ENCODE data around the gene CSMD2. TPM values are rescaled to one million over a fixed set of nuclear protein-coding genes. Genes with fewer than 3 reads are reported as not detected.

CSMD2 gene
- total RNA-seq, 2 donors from 2014 or later: not detected

DNA sequence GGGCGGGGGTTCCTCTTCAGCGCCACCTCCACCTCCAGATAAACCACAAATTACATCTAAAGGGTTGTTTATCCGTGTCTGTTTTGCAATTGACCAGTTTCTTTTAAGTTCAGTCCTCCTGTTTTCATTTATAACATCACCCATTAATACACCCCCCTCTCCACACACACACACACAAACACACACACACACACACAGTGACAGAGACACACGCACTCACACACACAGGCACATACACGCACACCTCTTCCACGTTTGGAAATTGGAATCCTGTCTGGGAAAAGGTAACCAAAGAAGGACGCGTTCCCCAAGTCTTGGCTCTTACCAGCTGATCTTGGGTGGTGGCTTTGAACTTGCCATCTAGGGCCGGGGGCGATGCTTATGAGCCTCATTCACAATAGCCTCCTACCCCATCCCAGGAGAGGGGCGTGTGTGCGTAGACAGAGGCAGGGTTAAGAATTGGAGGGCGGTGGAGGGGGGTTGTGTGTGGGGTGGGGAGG, 442 bp upstream of the CSMD2 start:
- Mint-ChIP-seq H3K9me3 (no peaks in the 10 kb centered on the region), H3K27ac (no peak overlapping the region), H3K36me3 (peaks cover 5 to 18% of the 10 kb centered on the region in 2 donors)
- no peak for ATAC-seq
- DNase-seq (ENCODE audit: low spot score in 2 of 2): no peak

DNA sequence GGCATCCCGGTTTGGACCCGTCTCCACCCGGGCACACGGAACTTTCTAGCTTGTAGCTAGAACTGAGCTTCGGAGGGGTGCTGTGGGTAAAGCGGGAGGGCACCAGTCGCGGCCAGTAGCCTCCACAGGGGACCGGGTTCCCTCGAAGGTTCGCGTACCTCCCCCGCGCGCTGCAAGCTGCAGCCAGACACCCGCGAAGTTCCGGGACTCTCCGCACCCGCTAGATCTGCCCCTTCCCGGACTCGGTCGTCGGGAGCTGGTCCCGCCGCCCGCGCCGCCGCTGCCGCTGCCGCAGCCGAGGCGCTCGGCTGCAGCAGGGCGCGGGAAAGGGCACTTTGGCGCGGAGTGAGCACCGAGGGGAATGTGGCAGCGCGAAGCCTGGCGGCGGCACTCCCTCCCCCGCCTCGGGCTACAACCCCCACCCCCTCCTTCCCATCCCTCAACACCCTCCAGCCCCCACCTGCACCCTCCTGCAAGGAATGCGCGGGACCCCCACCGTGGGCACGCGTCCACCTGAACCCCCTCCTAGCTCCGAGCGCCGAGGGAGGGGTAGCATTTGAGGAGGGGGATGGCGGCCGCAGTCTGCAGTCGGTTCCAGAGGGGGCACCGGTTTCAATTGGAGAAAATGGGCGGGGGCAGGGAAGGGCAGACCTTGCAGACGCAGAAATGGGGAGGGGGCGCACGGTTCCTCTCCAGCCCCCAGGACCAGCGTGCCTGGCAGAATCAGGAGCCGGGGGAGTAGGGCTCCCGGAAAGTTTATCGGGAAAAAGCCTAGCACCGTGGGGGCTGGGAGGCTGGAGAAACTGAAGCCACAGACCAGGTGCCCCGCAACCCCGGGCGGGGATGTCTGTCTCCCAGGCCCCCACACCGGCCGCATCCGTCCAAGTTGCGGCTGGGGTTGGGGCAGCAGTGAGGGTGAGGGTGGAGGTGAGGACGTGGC, 968 bp downstream of the CSMD2 start:
- Mint-ChIP-seq H3K27ac (no peak overlapping the region), H3K9me3 (no peaks in the 10 kb centered on the region), H3K36me3 (peaks cover 5 to 18% of the 10 kb centered on the region in 2 donors)
- no peak for ATAC-seq
- DNase-seq (ENCODE audit: low spot score in 2 of 2): no peak

DNA sequence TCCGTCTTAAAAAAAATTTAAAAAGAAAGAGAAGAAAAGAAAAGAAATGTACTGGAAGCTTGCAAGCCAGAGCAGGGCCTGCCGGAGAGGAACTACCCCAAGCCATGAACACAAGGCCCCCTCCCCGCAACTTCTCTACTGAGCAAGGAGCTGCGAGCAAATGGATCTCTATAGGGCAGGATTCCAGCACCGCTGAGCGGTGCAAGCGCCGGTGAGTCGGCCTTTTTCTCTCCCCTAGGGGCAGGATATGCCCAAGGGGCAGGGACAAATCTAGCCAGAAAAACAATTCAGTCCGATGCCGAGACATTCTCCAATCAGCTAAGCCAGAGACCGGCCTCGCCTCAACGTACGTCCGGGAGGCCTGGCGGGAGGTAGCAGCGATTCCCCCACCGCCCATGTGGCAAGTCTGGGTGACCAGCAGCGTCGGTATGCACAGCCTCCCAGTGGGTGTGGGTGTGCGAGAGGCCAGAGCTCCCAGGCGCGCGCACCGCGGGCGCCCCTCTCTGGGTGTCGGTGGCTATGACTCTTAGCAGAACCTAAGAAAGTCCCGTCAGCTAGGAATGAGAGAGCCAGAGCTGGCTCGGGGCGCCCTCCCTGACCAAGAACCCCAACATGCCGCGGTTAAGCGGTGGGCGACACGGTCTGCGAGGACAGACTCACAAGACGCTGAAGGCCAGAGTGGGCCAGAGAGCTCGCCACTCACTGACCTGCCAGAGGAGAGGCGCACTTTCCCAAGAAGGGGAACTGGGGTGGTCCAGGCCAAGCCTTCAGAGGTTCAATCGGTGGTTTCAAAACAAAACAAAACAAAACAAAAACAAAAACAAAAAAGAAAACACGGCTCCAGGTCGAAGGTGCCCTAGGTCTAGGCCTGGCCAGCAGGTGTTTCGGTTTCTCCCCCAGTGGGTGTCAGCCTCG, 1.9 kb downstream of the CSMD2 start:
- ATAC-seq (peak; percentile 44 to 92), DNase-seq (ENCODE audit: low spot score in 2 of 2) (peak in 1 of 2 donors; percentile 54)
- no peaks in the 10 kb centered on the region for H3K9me3 Mint-ChIP-seq
- peaks cover 5 to 18% of the 10 kb centered on the region in 2 donors for H3K36me3 Mint-ChIP-seq
- H3K27ac Mint-ChIP-seq: peak overlapping the region in 1 of 2 donors; percentile 29

DNA sequence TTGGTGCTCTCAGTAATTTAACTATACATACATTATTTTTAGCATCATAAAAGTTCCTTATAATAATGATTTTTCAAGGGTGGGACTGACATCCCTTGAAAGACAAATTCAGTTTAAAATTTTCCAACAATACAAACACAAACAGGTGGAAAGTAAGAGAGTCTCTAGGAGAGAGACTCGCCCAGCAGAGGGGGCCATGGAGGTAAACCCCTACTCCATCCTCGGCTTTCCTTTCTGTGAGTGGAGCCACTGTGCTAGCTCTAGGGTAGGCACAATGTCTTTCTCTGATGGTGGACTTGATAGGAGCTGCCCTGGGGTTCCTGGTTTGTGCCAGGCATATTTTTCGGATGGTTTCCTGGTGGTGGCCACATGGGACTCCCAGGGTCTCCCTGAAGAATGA, 8.3 kb downstream of the CSMD2 start:
- H3K27ac Mint-ChIP-seq: no peak overlapping the region
- H3K36me3 Mint-ChIP-seq: peaks cover 0 to 7% of the 10 kb centered on the region in 2 donors
- DNase-seq (ENCODE audit: low spot score in 2 of 2) (no peak), ATAC-seq (no peak)
- no peaks in the 10 kb centered on the region for H3K9me3 Mint-ChIP-seq

DNA sequence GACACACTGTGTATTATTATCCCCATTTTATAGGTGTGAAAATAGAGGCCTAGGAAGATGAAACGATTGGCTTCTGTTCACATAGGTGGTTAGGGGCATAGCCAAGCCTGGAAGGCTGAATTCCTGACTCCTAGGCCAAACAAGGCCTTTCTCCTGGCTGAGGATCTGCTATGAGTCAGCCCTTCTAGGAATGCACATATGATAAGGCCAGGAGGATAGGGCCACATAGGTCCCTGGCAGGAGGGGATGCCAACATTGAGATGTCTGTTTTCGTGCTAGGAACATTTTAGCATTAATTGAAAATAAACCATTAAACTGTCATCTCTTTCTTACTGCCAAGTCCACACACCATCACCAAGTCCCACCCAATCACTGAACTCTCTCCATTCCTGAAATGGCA, 9.2 kb downstream of the CSMD2 start:
- DNase-seq (ENCODE audit: low spot score in 2 of 2) (no peak), ATAC-seq (no peak)
- Mint-ChIP-seq H3K9me3 (no peaks in the 10 kb centered on the region), H3K27ac (no peak overlapping the region), H3K36me3 (no peaks in the 10 kb centered on the region)

DNA sequence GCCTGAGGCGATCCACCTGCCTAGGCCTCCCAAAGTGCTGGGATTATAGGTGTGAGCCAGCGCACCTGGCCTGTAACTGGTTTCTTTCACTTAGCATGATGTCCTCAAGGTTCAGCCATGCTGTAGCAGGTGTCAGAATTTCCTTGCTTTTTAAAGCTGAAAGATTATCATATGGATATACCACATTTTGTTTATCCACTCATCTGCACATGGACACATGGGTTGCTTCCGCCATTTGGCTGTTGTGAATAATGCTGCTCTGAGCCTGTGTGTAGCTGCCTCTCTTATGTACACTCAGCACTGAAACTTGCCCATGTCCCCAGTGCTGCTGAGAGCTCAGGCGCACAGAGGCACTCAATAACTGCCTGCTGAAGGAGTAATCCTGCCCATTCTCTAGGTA, 11.8 kb downstream of the CSMD2 start:
- Mint-ChIP-seq H3K36me3 (no peaks in the 10 kb centered on the region), H3K27ac (no peak overlapping the region), H3K9me3 (no peaks in the 10 kb centered on the region)
- ATAC-seq: no peak
- no peak for DNase-seq (ENCODE audit: low spot score in 2 of 2)

DNA sequence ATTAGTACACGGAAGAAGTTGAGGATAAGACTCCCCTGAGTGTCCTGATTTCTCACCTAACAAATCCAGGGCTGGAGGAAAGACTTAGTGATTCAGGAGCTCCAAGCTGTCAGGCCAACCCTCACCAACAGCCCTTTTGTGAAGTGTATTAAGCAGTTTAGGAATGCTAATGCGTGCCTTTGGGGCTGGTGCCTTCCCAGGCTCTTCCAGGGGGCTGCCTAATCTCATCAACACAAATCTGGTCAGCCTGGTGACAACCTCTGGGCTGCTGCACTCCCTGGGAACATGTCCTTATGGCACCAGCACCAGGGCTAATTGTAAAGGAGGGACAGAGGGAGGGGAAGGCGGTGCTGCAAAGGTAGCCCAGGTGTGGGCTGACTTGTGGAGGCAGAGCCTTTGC, 15.5 kb downstream of the CSMD2 start:
- no peaks in the 10 kb centered on the region for H3K9me3 Mint-ChIP-seq
- DNase-seq (ENCODE audit: low spot score in 2 of 2) (no peak), ATAC-seq (no peak)

DNA sequence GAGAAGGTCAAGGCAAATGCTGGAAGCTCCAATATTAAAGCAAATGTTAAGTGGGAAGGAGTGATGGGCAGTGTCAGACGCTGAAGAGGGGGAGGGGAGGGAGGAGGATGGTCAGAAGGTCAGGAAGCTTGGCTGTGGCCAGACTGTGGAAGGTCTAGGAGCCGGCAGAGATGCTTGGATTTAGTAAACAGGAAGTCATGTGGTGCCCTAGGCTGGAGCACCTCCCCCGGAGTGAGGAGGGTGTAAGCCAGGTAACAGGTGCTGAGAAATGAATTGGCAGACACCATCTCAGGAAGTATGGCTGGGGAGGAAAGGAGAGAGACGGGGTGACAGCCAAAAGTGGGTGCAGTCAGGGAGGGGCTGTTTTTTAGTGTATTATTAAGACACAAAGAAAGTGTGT, 17.7 kb downstream of the CSMD2 start:
- no peaks in the 10 kb centered on the region for H3K9me3 Mint-ChIP-seq
- DNase-seq (ENCODE audit: low spot score in 2 of 2): no peak
- ATAC-seq: no peak
- no peaks in the 10 kb centered on the region for H3K36me3 Mint-ChIP-seq
- peak overlapping the region in 1 of 2 donors; percentile 50 for H3K27ac Mint-ChIP-seq

More for the DNA sequence above, 15.5 kb downstream of the CSMD2 start:
- no peak overlapping the region for H3K27ac Mint-ChIP-seq
- no peaks in the 10 kb centered on the region for H3K36me3 Mint-ChIP-seq

DNA sequence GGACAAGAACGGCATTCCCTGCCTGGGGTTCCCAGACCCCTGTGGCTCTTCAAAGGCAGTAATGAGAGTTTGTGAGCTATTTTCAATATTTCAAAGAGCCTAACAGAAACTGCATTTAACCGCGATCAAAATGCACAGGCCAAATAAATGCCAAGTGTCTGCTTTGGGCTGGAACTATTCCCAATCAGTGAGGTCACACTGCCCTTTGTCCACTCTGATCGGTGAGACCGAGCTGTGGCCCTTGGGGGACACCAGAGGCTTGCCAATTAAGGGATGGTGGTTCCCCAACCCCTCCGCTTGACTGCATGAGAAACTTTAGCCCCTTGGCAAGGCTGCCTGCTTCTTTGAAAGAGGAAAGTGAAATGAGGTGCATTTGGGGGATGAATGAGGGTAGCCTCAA, 20.3 kb downstream of the CSMD2 start:
- ATAC-seq (no peak), DNase-seq (ENCODE audit: low spot score in 2 of 2) (no peak)
- Mint-ChIP-seq H3K9me3 (no peaks in the 10 kb centered on the region), H3K27ac (peak overlapping the region in 1 of 2 donors; percentile 52), H3K36me3 (no peaks in the 10 kb centered on the region)

DNA sequence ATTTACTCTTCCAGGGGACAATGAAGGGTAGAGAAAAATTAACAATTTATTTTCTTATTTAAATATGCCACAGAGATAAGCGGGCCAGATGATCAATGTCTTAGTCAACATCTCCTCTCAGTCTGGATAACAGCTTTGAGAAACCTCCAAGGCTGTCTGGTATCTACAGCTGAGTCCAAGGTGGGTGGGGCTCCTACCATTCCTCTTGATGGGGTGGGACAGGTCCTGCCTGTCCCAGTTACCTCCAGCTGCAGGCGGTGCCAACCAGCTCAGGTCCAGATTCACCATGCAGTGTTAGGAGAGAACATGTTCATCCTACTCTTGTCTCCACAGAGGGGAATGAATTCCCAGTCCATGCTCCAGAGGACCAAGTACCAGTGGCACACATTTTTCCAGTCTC, 21.1 kb downstream of the CSMD2 start:
- H3K36me3 Mint-ChIP-seq: no peaks in the 10 kb centered on the region
- H3K27ac Mint-ChIP-seq: no peak overlapping the region

DNA sequence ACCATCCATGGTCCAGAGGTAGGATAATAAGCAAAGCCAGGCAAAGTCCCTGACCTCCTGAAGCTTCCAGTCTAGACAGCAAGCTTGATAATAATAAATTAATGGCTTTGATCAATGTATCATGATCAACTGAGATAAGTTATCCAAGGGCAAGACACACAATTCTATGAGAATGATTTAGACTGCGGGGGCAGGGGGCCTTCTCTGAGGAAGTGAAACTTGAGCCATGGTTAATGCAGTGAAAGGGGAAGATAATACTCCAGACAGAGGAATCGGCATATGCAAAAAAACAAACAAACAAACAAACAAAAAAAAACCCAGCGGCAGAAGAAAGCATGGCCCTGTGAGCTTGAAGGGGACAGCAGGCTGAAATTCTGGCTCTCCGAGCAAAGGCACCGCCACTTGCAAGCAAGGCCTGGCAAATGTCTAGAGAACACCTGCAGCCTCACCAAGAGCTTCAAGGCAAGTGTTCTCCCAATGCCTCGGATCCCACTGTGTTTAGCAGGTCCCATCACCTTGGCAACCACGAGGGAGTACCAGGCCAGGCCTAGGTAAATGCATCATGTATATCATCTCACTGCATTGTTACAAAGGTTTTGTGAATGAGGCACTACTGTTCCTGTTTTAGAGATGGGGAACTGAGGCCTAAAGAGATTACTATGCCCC, 24.9 kb downstream of the CSMD2 start:
- ATAC-seq (no peak), DNase-seq (ENCODE audit: low spot score in 2 of 2) (no peak)
- Mint-ChIP-seq H3K36me3 (no peaks in the 10 kb centered on the region), H3K27ac (no peak overlapping the region), H3K9me3 (no peaks in the 10 kb centered on the region)

More for the DNA sequence above, 21.1 kb downstream of the CSMD2 start:
- DNase-seq (ENCODE audit: low spot score in 2 of 2) (no peak), ATAC-seq (no peak)
- H3K9me3 Mint-ChIP-seq: no peaks in the 10 kb centered on the region

DNA sequence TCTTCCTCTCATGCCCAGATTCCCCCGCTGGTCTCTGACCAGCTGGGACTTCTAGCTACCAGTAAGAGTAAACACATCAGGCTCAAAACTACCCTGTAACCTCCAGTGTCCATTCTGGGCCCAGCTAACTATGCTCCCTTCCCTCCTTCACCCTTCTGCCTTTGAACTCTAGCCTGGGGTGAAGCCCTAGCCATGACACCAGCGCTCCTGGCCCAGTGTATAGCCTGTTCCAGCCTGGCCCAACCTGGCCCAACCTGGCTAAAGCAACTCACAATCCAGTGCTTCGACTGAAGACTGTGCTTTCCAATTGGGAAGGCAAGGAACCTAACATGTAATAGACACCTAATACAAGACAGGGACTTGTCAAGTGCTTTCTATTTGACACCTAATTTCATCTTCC, 27.6 kb downstream of the CSMD2 start:
- DNase-seq (ENCODE audit: low spot score in 2 of 2) (no peak), ATAC-seq (no peak)
- Mint-ChIP-seq H3K36me3 (no peaks in the 10 kb centered on the region), H3K9me3 (no peaks in the 10 kb centered on the region), H3K27ac (no peak overlapping the region)

DNA sequence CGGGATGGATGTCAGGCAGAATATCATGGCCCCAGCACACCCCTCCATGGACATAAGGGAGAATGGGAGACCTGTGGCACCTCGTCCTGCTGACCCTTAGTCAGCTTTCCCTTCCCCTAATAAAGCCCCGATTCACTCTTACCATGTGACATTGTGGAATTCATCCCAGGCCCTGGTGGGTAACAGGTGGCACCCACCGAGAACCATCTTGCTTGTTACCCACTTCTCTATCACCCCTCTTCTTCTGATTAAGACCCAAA, 32.9 kb downstream of the CSMD2 start:
- Mint-ChIP-seq H3K27ac (no peak overlapping the region), H3K36me3 (no peaks in the 10 kb centered on the region), H3K9me3 (no peaks in the 10 kb centered on the region)
- ATAC-seq (no peak), DNase-seq (ENCODE audit: low spot score in 2 of 2) (no peak)

DNA sequence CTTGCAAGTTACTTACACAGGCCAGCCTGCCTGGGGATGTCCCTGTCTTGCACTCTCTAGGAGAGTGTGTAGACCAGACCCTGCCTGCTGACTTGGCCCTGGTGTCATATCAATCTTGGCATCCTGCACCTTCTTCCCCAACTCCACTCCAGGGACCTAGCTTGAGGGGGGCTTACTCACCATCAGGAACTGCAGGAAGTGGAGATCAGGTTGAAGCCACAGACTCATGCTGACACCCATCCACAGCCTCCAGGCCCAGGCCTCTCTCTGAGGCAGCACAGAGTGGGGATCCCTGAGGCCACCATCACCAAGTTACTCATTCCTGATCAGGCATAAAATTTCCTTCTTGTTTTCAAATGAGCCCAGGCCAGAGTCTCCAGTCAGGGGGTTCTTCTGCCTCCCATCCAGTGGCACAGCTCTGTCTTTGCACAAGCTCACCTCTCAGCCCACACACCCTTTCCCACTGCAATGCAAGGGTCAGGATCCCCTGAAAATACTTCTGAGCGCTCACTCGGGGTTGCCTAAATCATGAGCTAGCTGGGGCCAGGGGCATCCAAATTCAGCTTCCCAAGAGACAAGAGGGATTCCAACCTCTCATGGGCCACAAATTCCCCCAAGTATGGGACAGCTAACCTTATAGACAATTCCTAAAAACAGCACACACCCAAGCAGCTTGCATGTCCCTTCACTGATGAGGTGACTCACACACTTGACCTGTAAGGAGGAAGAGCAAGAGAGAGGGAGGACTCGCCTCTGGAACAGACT, 33.5 kb downstream of the CSMD2 start:
- DNase-seq (ENCODE audit: low spot score in 2 of 2) (no peak), ATAC-seq (no peak)
- Mint-ChIP-seq H3K27ac (no peak overlapping the region), H3K9me3 (peaks cover 0 to 3% of the 10 kb centered on the region in 2 donors), H3K36me3 (no peaks in the 10 kb centered on the region)

DNA sequence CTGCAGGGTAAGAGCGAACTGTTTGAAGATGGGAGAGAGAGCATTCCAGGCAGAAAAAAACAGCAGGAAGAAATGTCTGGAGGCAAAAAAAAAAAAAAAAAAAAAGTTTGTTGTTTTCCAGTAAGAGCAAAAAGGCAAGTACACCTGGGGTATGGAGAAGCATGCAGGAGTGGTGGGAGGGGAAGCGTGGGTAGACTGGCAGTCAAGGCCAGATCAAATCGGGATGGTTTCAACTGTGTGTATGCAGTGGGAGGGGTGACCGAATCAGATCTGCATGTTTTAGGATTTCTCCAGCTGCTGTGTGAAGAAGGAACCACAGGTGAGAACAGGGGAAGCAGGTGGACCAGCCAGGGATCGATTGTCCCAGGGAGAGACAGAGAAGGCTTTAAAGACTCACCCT, 34.7 kb downstream of the CSMD2 start:
- H3K9me3 Mint-ChIP-seq: peaks cover 0 to 3% of the 10 kb centered on the region in 2 donors
- DNase-seq (ENCODE audit: low spot score in 2 of 2): no peak

DNA sequence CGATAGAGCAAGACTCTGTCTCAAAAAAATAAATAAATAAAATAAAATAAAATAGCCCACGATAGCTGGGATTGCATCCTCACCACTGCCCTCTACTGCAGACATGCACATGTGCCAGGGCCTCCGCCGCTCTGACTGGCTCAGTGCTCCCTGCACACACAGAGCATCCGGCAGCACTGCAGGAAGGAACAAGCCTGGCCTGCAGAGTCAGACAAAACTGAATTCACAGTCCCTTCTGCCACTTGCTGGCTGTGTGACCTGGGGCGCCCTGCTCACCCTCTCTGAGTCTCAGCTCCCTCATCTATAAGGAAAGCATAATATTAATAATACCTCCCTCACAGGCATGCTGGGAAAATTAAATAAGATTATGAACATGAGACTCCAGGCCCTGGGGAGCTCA, 35.4 kb downstream of the CSMD2 start:
- DNase-seq (ENCODE audit: low spot score in 2 of 2) (no peak), ATAC-seq (no peak)
- Mint-ChIP-seq H3K36me3 (no peaks in the 10 kb centered on the region), H3K27ac (no peak overlapping the region), H3K9me3 (peaks cover 3 to 4% of the 10 kb centered on the region in 2 donors)

More for the DNA sequence above, 34.7 kb downstream of the CSMD2 start:
- Mint-ChIP-seq H3K27ac (no peak overlapping the region), H3K36me3 (no peaks in the 10 kb centered on the region)
- no peak for ATAC-seq

All from activated naive CD4-positive, alpha-beta T cell treated with anti-CD3 and anti-CD28 coated beads, Interleukin-2, amount 50 U/mL, for 72 hours (primary cell).